Measurements from ENCODE around the gene BIRC7.
A peak's percentile ranks its signal among the peaks of the same experiment; 100 is the strongest.

Gene BIRC7

GRCh38 chr20:63268671-63269439 is 33.1 kb downstream of the BIRC7 start:
- DNase-seq = no peak

- no peak for DNase-seq
Observed at GRCh38 chr20:63269724-63270123, 34.0 kb downstream of the BIRC7 start.

- no peak for DNase-seq
Observed at GRCh38 chr20:63270606-63271325, 35.1 kb downstream of the BIRC7 start.

GRCh38 chr20:63272105-63273058 is 36.7 kb downstream of the BIRC7 start, which contains the start of gene ARFGAP1:
Gene ARFGAP1 (plus strand): TSS chr20:63272813. CDS start chr20:63275581, 2,768 bp downstream.
- peak; percentile 88 for DNase-seq

- no peak for DNase-seq
Observed at GRCh38 chr20:63273059-63273579, 37.4 kb downstream of the BIRC7 start.

- DNase-seq = no peak
Observed at GRCh38 chr20:63273635-63274380, 38.1 kb downstream of the BIRC7 start.

GRCh38 chr20:63274381-63275228 is 38.9 kb downstream of the BIRC7 start:
- DNase-seq = no peak

- no peak for DNase-seq
Observed at GRCh38 chr20:63275825-63276224, 40.1 kb downstream of the BIRC7 start.

- no peak for DNase-seq
Observed at GRCh38 chr20:63276956-63277355, 41.3 kb downstream of the BIRC7 start.

- DNase-seq = no peak
Observed at GRCh38 chr20:63277466-63278272, 42.0 kb downstream of the BIRC7 start.

- no peak for DNase-seq
Observed at GRCh38 chr20:63278661-63279060, 43.0 kb downstream of the BIRC7 start.

- DNase-seq = no peak
Observed at GRCh38 chr20:63279931-63280330, 44.2 kb downstream of the BIRC7 start.

GRCh38 chr20:63280371-63280770 is 44.7 kb downstream of the BIRC7 start:
- DNase-seq = no peak

GRCh38 chr20:63280929-63281545 is 45.3 kb downstream of the BIRC7 start:
- DNase-seq = no peak

GRCh38 chr20:63281742-63282665 is 46.3 kb downstream of the BIRC7 start:
- no peak for DNase-seq

- no peak for DNase-seq
Observed at GRCh38 chr20:63282946-63283345, 47.2 kb downstream of the BIRC7 start.

- no peak for DNase-seq
Observed at GRCh38 chr20:63283397-63284082, 47.8 kb downstream of the BIRC7 start.

- DNase-seq = no peak
Observed at GRCh38 chr20:63284083-63284440, 48.4 kb downstream of the BIRC7 start.

All from stimulated activated CD4-positive, alpha-beta T cell treated with anti-CD3 and anti-CD28 coated beads, Interleukin-4, amount 100 ng/mL, for 4 hours (primary cell).